Activated naive CD4-positive, alpha-beta T cell (primary cell): ENCODE results near the gene KIF24.
"Not testable (repeated sequence)": the region's sequence is repeated elsewhere in the genome, so short reads cannot be mapped to it uniquely, and the experiment has no call there.

Source experiments
- DNase-seq, 4 experiments: peaks; one replicate each; lab custom pipeline; 2025; lab: John Stamatoyannopoulos, UW

KIF24 gene

DNA sequence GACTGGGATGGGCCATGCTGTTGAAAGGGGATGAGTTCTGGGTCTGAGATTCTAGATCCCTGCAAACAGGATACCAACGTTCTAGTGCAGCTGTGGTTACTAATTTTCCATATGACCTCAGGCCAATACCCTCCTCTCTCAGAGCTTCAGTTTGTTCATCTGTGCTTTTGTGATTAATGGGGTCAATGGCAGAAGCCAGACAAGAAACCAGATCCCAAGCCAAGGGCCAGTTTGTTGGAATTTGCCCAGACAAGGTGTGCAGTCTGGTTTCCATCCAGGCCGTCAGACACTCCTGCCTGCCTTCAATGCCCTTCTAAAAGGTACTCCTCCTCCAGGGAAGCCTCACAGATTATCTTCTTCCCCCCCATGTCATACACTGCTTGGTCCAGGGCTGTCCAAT, 36.2 kb upstream of the KIF24 start:
- DNase-seq, result no peak

GRCh38 chr9:34363619-34364351, 34.7 kb upstream of the KIF24 start:
- DNase-seq, result no peak

GRCh38 chr9:34362614-34363214, 33.6 kb upstream of the KIF24 start:
- DNase-seq, result no peak

GRCh38 chr9:34352957-34353356, 23.9 kb upstream of the KIF24 start:
- DNase-seq, result not testable (repeated sequence)

- DNase-seq, result not testable (repeated sequence)
Measured at GRCh38 chr9:34352122-34352652, 23.1 kb upstream of the KIF24 start.

GRCh38 chr9:34349324-34349723, 20.3 kb upstream of the KIF24 start:
- DNase-seq, result no peak

DNA sequence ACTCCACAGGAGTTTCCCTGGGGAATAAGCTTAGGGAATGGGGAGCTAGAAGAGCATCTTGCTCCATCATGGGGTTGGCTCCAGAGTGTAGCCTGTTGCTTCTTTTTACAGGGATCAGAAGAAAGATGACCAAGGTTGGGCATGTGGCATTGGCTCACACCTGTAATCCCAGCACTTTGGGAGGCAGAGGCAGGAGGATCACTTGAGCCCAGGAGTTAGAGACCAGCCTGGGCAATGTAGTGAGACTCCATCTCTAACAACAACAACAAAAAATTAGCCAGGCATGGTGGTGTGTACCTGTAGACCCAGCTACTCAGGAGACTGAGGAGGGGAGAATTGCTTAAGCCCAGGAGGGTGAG, 18.7 kb upstream of the KIF24 start:
- DNase-seq, result no peak

GRCh38 chr9:34346873-34347799, 18.1 kb upstream of the KIF24 start:
- DNase-seq, result no peak

DNA sequence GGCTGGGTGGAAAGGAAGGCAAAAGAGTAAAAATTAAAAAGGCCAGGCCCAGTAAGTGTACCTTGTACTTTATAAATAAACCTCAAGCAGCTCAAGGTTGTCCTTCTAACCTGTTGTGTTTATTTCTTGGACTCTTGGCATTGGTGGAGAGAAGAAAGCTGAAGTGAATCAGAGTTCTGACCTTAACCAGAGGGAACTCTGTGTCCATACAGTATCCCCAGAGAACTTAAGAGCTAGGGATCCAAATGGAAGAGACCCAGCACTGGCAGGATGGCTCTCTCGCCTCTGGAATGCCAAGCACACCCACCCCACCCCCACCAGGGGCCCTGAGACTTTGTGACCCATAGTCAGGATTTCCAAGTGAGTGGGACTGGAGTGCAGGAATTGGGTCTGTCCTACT, 14.5 kb upstream of the KIF24 start:
- no peak for DNase-seq

DNA sequence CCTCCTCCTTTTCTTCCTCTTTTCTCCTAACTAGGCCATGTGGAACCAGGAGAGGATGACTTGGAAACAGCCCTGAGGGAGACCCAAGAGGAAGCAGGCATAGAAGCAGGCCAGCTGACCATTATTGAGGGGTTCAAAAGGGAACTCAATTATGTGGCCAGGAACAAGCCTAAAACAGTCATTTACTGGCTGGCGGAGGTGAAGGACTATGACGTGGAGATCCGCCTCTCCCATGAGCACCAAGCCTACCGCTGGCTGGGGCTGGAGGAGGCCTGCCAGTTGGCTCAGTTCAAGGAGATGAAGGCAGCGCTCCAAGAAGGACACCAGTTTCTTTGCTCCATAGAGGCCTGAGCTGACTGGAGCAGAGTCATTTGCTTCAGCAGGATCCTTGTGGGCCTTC, 14.0 kb upstream of the KIF24 start:
- no peak for DNase-seq

- DNase-seq, result no peak
Measured at GRCh38 chr9:34341659-34342295, 12.7 kb upstream of the KIF24 start.

GRCh38 chr9:34338665-34339385, 9.8 kb upstream of the KIF24 start:
- no peak for DNase-seq

GRCh38 chr9:34338079-34338478, 9.0 kb upstream of the KIF24 start:
- not testable (repeated sequence) for DNase-seq

GRCh38 chr9:34337403-34337802, 8.3 kb upstream of the KIF24 start:
- no peak for DNase-seq

- no peak for DNase-seq
Measured at GRCh38 chr9:34335376-34335775, 6.3 kb upstream of the KIF24 start.

- no peak for DNase-seq
Measured at GRCh38 chr9:34334916-34335315, 5.8 kb upstream of the KIF24 start.

DNA sequence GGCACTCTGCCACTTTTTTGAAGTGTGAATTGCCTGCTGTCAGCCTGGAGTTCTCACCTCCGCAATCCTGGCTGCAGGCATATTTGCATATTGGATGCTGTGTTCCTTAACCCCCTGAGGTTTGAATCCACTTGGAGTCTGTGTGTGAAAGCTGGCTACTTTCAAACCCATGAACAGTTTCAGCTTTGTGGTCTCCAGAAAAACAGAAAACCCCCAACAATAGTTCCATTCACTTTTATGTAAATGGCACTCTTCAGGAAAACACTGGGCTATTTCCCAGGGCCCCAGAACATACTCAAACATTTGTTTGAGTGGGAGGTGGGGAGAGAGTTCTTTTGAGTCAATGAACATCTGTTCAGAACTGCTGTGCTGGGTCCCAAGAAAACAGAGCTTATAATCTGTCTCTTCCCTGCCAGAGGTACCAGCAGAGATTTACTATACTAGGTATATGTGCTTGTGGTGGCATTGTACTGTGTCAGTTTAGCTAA, 5.3 kb upstream of the KIF24 start:
- DNase-seq, result no peak

DNA sequence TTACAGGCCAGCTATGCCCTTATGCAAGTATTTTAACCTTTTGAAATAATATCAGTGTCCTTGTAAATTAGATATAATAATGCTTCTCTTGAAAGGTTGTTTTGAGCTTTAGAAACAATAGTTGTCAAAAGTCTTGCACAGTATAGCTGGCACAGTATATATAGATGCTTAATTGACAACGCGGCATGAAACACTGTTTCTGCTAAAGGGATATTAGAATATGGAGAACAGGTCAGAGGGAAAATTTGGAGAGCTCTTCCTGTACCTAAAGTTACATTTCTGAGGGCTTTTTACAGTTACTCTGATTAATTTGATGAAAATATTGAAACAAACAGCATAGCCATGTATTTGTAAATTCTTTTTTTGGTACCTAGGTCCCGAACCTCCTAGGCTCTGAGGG, 4.8 kb upstream of the KIF24 start:
- no peak for DNase-seq

DNA sequence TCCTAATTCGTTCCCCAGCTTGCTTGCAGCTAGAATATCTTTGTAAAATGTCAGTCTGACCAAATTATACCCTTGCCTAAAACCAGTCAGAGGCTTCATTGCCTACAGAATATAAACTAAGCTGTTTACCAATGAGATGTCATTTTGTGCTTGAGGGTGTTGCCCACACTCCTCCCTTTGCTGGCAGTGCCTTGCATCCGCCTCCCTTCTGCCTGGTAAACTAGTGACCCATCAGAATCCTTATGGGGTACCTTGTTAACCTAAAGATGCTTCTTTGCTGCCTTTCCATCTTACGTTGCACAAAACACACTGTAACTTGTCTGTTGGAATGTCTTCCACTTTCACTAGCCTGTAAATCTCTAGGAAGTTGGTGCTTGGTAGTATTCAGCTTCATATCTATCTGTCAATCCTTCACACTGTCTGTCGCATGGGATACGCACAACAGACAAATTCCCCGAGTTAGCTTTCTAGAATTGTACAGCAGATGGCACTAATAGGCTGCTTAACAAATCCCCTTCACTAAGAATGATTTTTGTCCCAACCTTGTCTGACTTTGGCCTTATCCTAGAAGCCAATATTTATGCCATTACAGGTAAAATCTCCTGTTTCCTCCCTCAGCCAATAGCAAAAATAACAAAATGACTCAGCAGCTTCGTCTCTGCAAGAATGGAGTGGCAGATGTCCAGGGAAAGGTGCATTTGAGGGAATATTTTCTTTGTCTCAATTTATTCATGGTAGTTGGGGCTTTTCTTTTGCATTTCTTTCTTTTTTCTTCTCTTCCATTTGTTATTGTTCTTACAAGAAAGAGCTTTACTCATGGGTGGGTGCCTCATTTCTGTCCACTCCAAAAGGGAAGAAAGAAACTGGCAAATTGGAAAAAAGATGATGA, 3.3 kb upstream of the KIF24 start:
- DNase-seq, result no peak

GRCh38 chr9:34331196-34331595, 2.1 kb upstream of the KIF24 start:
- DNase-seq, result no peak
